Esophagus muscularis mucosa (tissue), 4 donors: ENCODE results near the gene SAE1.

ENCODE experiments used
- EP300 ChIP-seq: sonication (generic); formaldehyde crosslinking; IDR thresholded peaks from one replicate; pipeline ENCODE4 v1.6.1; 2017; ENCODE audit warnings: antibody characterized with exemption
- POLR2A ChIP-seq: fragments of 450-650 bp; IDR thresholded peaks from one replicate; pipeline ENCODE4 v1.6.1; 2017; ENCODE audit warnings: antibody characterized with exemption, moderate library complexity, mild to moderate bottlenecking, low read depth
- TF ChIP-seq, protein P1 (sequence below), 3 experiments: fragments of 200-600 bp in 2 of 3; fragments of 450-650 bp in 1 of 3; sonication (generic) in 2 of 3; IDR thresholded peaks; one replicate each; pipeline ENCODE4 v1.5.1; 2017 to 2019; ENCODE audit warnings: antibody characterized with exemption in 3 of 3, mild to moderate bottlenecking in 2 of 3, moderate library complexity in 1 of 3

DNA sequence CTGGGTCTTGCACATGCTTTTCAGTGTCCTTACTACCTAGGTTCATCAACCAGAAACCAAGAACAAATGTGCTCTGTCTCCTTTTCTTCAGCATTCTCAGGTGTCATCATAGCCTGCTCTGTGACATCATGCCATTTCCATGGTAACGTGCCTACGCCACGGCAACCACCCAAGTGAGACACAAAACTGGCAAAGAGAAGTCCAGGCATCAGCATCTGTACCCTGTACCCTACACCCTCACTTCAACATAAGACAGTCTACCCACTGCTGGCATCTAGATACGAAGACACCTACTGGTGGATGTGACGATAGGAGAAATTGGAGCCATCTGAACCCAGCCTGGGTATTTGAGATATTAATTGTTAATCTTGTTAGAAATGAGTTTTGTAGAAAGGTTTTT, 30.3 kb upstream of the SAE1 start:
- TF ChIP-seq, protein P1, sequence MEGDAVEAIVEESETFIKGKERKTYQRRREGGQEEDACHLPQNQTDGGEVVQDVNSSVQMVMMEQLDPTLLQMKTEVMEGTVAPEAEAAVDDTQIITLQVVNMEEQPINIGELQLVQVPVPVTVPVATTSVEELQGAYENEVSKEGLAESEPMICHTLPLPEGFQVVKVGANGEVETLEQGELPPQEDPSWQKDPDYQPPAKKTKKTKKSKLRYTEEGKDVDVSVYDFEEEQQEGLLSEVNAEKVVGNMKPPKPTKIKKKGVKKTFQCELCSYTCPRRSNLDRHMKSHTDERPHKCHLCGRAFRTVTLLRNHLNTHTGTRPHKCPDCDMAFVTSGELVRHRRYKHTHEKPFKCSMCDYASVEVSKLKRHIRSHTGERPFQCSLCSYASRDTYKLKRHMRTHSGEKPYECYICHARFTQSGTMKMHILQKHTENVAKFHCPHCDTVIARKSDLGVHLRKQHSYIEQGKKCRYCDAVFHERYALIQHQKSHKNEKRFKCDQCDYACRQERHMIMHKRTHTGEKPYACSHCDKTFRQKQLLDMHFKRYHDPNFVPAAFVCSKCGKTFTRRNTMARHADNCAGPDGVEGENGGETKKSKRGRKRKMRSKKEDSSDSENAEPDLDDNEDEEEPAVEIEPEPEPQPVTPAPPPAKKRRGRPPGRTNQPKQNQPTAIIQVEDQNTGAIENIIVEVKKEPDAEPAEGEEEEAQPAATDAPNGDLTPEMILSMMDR (IDR thresholded peaks at IDR 0.05), result no peak
- TF ChIP-seq POLR2A (no peak), EP300 (no peak)
